Type B pancreatic cell (in vitro differentiated cells): ENCODE data around the gene PLA2G4E. TPM values are rescaled to one million over a fixed set of nuclear protein-coding genes. Genes with fewer than 3 reads are reported as not detected.

Experiments used
- DNase-seq: peaks from one replicate; pipeline ENCODE4 v3.0.0; 2021; ENCODE audit warnings: mixed read lengths; ENCODE audit not compliant: unreplicated experiment; ENCODE audit errors: extremely low spot score
- H3K27ac Mint-ChIP-seq: 2 replicates; pipeline ENCODE4 v1.8.0; 2021; ENCODE audit warnings: mild to moderate bottlenecking, mixed read lengths
- H3K27me3 Mint-ChIP-seq: 2 replicates; pipeline ENCODE4 v1.8.0; 2021; ENCODE audit warnings: mixed read lengths
- H3K36me3 Mint-ChIP-seq: 2 replicates; pipeline ENCODE4 v1.8.0; 2021; ENCODE audit warnings: mixed read lengths
- H3K4me1 Mint-ChIP-seq: one replicate; pipeline ENCODE4 v1.8.0; 2021; ENCODE audit warnings: mixed read lengths; ENCODE audit not compliant: unreplicated experiment
- H3K4me3 Mint-ChIP-seq: 2 replicates; pipeline ENCODE4 v1.8.0; 2021; ENCODE audit warnings: mild to moderate bottlenecking, mixed read lengths
- H3K9me3 Mint-ChIP-seq: 2 replicates; pipeline ENCODE4 v1.8.0; 2021; ENCODE audit warnings: mixed read lengths
- total RNA-seq: library from RNA; stranded (reverse); gene quantifications from 2 replicates; pipeline ENCODE4 v1.2.1, GENCODE V29; 2021; ENCODE audit warnings: low replicate concordance
- TF ChIP-seq, protein P1 (sequence below): fragments of 200-600 bp; sonication (generic); conservative IDR thresholded peaks from 2 replicates; pipeline ENCODE4 v1.5.0; 2021; ENCODE audit warnings: antibody characterized with exemption, mild to moderate bottlenecking

PLA2G4E gene
- total RNA-seq, 1 donor from 2014 or later: not detected

DNA sequence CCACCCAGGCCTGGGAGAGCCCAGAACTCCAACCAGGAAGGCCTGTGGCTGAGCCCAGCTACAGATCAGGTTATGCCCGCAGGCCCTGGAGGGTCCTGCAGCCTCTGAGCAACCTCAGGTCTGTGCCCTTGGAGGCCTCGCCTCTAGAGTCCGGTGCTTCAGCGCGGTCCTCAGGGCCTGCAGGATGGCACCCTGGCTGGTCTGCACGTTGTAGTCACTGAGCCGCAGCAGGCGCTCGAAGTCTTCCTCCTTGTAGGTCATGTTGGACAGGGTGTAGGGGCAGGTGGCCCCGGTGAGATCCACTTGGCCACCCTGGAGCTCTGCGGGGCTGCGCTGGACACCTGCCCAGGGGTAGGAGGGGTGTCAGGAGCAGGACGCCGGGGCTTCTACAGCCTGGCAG, 47.8 kb upstream of the PLA2G4E start:
- H3K27ac Mint-ChIP-seq: no peak overlapping the region
- peaks cover 9% of the 10 kb centered on the region for H3K27me3 Mint-ChIP-seq
- TF ChIP-seq, protein P1, sequence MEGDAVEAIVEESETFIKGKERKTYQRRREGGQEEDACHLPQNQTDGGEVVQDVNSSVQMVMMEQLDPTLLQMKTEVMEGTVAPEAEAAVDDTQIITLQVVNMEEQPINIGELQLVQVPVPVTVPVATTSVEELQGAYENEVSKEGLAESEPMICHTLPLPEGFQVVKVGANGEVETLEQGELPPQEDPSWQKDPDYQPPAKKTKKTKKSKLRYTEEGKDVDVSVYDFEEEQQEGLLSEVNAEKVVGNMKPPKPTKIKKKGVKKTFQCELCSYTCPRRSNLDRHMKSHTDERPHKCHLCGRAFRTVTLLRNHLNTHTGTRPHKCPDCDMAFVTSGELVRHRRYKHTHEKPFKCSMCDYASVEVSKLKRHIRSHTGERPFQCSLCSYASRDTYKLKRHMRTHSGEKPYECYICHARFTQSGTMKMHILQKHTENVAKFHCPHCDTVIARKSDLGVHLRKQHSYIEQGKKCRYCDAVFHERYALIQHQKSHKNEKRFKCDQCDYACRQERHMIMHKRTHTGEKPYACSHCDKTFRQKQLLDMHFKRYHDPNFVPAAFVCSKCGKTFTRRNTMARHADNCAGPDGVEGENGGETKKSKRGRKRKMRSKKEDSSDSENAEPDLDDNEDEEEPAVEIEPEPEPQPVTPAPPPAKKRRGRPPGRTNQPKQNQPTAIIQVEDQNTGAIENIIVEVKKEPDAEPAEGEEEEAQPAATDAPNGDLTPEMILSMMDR: no peak
- peak; percentile 67 for DNase-seq
- H3K36me3 Mint-ChIP-seq: peaks cover 5% of the 10 kb centered on the region
- no peak overlapping the region for H3K4me3 Mint-ChIP-seq
- H3K4me1 Mint-ChIP-seq: peaks cover 11% of the 10 kb centered on the region
- peaks cover 4% of the 10 kb centered on the region for H3K9me3 Mint-ChIP-seq

DNA sequence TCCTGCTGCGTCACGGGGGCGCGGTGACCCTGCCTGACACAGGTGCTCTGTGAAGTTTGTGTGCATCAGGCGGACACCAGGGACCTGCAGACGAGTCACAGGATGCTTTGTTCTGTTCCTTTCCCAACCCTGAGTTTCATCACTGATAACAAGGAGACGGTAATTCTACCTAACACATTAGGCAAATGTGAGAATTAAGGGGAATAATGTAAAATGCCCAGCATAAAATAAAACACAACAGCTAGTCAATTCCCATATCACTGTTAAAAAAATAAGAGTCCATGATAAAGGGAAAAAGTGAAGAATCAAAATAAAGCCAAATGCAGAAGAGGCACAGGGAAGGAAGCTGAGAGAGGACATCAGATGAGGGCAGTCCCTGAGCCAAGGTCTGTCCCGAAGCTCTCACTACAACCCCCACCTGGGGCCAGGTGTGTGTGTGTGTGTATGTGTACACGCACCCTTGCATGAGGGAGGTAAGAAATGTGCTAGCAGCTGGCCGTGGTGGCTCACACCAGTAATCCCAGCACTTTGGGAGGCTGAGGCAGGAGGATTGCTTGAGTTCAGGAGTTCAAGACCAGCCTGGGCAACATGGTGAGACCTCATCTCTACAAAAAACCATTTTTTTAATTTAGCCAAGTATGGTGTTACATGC, 46.0 kb upstream of the PLA2G4E start:
- H3K27ac Mint-ChIP-seq: peak overlapping the region; percentile 65
- H3K27me3 Mint-ChIP-seq: peaks cover 5% of the 10 kb centered on the region
- peak overlapping the region; percentile 29 for H3K4me3 Mint-ChIP-seq
- H3K4me1 Mint-ChIP-seq: peaks cover 11% of the 10 kb centered on the region
- H3K9me3 Mint-ChIP-seq: peaks cover 4% of the 10 kb centered on the region
- TF ChIP-seq, protein P1: no peak
- peak; percentile 52 for DNase-seq
- peaks cover 5% of the 10 kb centered on the region for H3K36me3 Mint-ChIP-seq

DNA sequence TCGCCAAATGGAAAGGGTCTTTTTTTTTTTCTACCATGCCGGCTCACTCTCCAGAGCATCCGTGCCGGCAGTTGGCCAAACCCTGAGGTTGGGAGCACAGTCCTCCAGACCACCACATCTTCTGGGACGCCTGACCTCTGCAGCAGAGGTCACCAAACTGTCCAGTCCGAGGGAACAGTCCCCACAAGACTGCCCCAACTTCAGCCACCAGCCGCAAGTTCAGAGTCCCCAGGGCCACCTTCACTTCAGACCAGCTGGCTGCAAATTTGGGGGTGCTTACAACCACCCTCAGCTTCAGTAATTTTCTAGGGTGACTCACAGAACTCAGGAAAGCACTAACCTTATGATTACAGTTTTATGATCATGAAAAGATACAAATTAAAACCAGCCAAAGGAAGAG, 44.6 kb upstream of the PLA2G4E start:
- H3K9me3 Mint-ChIP-seq: peaks cover 4% of the 10 kb centered on the region
- no peak overlapping the region for H3K27ac Mint-ChIP-seq
- peaks cover 11% of the 10 kb centered on the region for H3K4me1 Mint-ChIP-seq
- H3K36me3 Mint-ChIP-seq: peaks cover 5% of the 10 kb centered on the region
- TF ChIP-seq, protein P1: no peak
- no peak overlapping the region for H3K4me3 Mint-ChIP-seq
- peaks cover 5% of the 10 kb centered on the region for H3K27me3 Mint-ChIP-seq
- no peak for DNase-seq

DNA sequence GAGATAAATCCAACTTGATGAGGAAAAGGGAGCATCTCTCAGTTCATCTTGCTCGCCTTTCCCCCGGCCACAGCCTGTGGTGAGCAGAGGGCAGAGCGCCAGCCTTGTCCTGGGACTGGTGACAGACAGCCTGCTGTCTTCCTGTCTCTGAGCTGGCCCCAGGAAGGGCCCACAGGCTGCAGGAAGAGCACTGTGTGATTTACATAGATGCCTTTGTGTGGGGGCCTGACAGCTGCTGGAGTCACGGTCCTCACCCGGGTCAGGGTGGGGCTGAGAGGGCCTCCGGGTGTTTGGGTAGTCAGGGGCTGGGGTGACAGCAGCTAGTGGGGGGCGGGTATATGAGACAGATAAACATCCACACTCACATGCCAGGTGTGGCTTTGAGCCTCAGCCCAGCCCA, 44.2 kb upstream of the PLA2G4E start:
- H3K36me3 Mint-ChIP-seq: peaks cover 5% of the 10 kb centered on the region
- no peak overlapping the region for H3K4me3 Mint-ChIP-seq
- peak; percentile 52 for DNase-seq
- no peak overlapping the region for H3K27ac Mint-ChIP-seq
- H3K27me3 Mint-ChIP-seq: peaks cover 5% of the 10 kb centered on the region
- peaks cover 4% of the 10 kb centered on the region for H3K9me3 Mint-ChIP-seq
- H3K4me1 Mint-ChIP-seq: peaks cover 11% of the 10 kb centered on the region
- TF ChIP-seq, protein P1: no peak

DNA sequence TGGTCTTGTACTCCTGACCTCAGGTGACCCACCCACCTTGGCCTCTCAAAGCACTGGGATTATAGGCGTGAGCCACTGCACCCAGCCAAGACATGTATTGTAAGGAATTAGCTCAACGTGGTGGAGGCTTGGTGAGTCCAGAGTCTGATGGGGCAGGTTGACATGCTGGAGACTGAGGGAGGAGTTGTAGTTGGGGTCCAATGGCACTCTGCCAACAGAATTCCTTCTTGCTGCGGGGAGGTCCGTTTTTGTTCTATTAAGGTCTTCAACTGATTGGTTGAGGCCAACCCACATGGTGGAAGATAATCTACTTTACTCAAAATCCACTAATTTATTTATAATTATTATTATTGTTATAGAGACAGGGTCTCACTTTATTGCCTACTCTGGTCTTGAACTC, 43.4 kb upstream of the PLA2G4E start:
- H3K4me1 Mint-ChIP-seq: peaks cover 11% of the 10 kb centered on the region
- H3K9me3 Mint-ChIP-seq: peaks cover 4% of the 10 kb centered on the region
- no peak for DNase-seq
- H3K27me3 Mint-ChIP-seq: peaks cover 5% of the 10 kb centered on the region
- no peak overlapping the region for H3K4me3 Mint-ChIP-seq
- no peak overlapping the region for H3K27ac Mint-ChIP-seq
- H3K36me3 Mint-ChIP-seq: peaks cover 5% of the 10 kb centered on the region
- TF ChIP-seq, protein P1: no peak
